ENCODE measurements around the gene CCT2.
A peak's percentile ranks its signal among the peaks of the same experiment; 100 is the strongest.

CCT2 gene

GRCh38 chr12:69608114-69608513 lies 22.9 kb downstream of the CCT2 start:
- TF ChIP-seq GATA1 (IDR thresholded peaks at IDR 0.05; ENCODE audit: low read depth, low read length) (no peak), POLR2A (IDR thresholded peaks at IDR 0.05; ENCODE audit: low read length) (no peak)

GRCh38 chr12:69610126-69610525 lies 24.9 kb downstream of the CCT2 start:
- DNase-seq, result no peak
- TF ChIP-seq POLR2A (IDR thresholded peaks at IDR 0.05; ENCODE audit: low read length) (no peak), GATA1 (IDR thresholded peaks at IDR 0.05; ENCODE audit: low read depth, low read length) (no peak)

More at GRCh38 chr12:69608114-69608513, 22.9 kb downstream of the CCT2 start:
- DNase-seq, result peak; percentile 77 to 78

GRCh38 chr12:69610729-69611128 lies 25.5 kb downstream of the CCT2 start, which contains the start of gene LRRC10:
TSS of gene LRRC10 (minus strand) at chr12:69610907. CDS start at chr12:69610838, 69 bp downstream.
- DNase-seq, result no peak
- no peak for TF ChIP-seq GATA1 (IDR thresholded peaks at IDR 0.05; ENCODE audit: low read depth, low read length)
- no peak for TF ChIP-seq POLR2A (IDR thresholded peaks at IDR 0.05; ENCODE audit: low read length)

- no peak for TF ChIP-seq POLR2A (IDR thresholded peaks at IDR 0.05; ENCODE audit: low read length)
- TF ChIP-seq GATA1 (IDR thresholded peaks at IDR 0.05; ENCODE audit: low read depth, low read length), result no peak
- DNase-seq, result no peak
Measured at GRCh38 chr12:69613351-69613750, 28.1 kb downstream of the CCT2 start.

- no peak for DNase-seq
- TF ChIP-seq POLR2A (IDR thresholded peaks at IDR 0.05; ENCODE audit: low read length) (no peak), GATA1 (IDR thresholded peaks at IDR 0.05; ENCODE audit: low read depth, low read length) (no peak)
Measured at GRCh38 chr12:69616025-69616424, 30.8 kb downstream of the CCT2 start.

GRCh38 chr12:69619050-69619449 lies 33.8 kb downstream of the CCT2 start:
- TF ChIP-seq POLR2A (IDR thresholded peaks at IDR 0.05; ENCODE audit: low read length), result no peak
- no peak for TF ChIP-seq GATA1 (IDR thresholded peaks at IDR 0.05; ENCODE audit: low read depth, low read length)
- DNase-seq, result no peak

GRCh38 chr12:69620077-69620476 lies 34.8 kb downstream of the CCT2 start:
- TF ChIP-seq GATA1 (IDR thresholded peaks at IDR 0.05; ENCODE audit: low read depth, low read length) (no peak), POLR2A (IDR thresholded peaks at IDR 0.05; ENCODE audit: low read length) (no peak)
- peak; percentile 35 to 39 for DNase-seq

GRCh38 chr12:69620921-69621320 lies 35.7 kb downstream of the CCT2 start:
- no peak for TF ChIP-seq GATA1 (IDR thresholded peaks at IDR 0.05; ENCODE audit: low read depth, low read length)
- no peak for TF ChIP-seq POLR2A (IDR thresholded peaks at IDR 0.05; ENCODE audit: low read length)
- peak in 1 of 2 experiments; percentile 31 for DNase-seq

- TF ChIP-seq GATA1 (IDR thresholded peaks at IDR 0.05; ENCODE audit: low read depth, low read length) (no peak), POLR2A (IDR thresholded peaks at IDR 0.05; ENCODE audit: low read length) (no peak)
- DNase-seq, result no peak
Measured at GRCh38 chr12:69621551-69621950, 36.3 kb downstream of the CCT2 start.

- peak; percentile 98 for TF ChIP-seq GATA1 (IDR thresholded peaks at IDR 0.05; ENCODE audit: low read depth, low read length)
- TF ChIP-seq POLR2A (IDR thresholded peaks at IDR 0.05; ENCODE audit: low read length), result peak; percentile 80
- peak; percentile 100 for DNase-seq
Measured at GRCh38 chr12:69623970-69624369, 38.7 kb downstream of the CCT2 start.

GRCh38 chr12:69627501-69627900 lies 42.2 kb downstream of the CCT2 start:
- TF ChIP-seq GATA1 (IDR thresholded peaks at IDR 0.05; ENCODE audit: low read depth, low read length) (no peak), POLR2A (IDR thresholded peaks at IDR 0.05; ENCODE audit: low read length) (no peak)
- DNase-seq, result peak; percentile 46 to 79

GRCh38 chr12:69630191-69630590 lies 44.9 kb downstream of the CCT2 start:
- peak; percentile 42 for DNase-seq
- no peak for TF ChIP-seq GATA1 (IDR thresholded peaks at IDR 0.05; ENCODE audit: low read depth, low read length)
- no peak for TF ChIP-seq POLR2A (IDR thresholded peaks at IDR 0.05; ENCODE audit: low read length)

GRCh38 chr12:69633061-69633460 lies 47.8 kb downstream of the CCT2 start:
- TF ChIP-seq POLR2A (IDR thresholded peaks at IDR 0.05; ENCODE audit: low read length) (no peak), GATA1 (IDR thresholded peaks at IDR 0.05; ENCODE audit: low read depth, low read length) (no peak)
- peak; percentile 40 to 48 for DNase-seq

- peak; percentile 83 to 90 for DNase-seq
- no peak for TF ChIP-seq GATA1 (IDR thresholded peaks at IDR 0.05; ENCODE audit: low read depth, low read length)
- no peak for TF ChIP-seq POLR2A (IDR thresholded peaks at IDR 0.05; ENCODE audit: low read length)
Measured at GRCh38 chr12:69639400-69640016, 54.2 kb downstream of the CCT2 start.

GRCh38 chr12:69641546-69641945 lies 56.3 kb downstream of the CCT2 start:
- TF ChIP-seq GATA1 (IDR thresholded peaks at IDR 0.05; ENCODE audit: low read depth, low read length) (no peak), POLR2A (IDR thresholded peaks at IDR 0.05; ENCODE audit: low read length) (no peak)
- no peak for DNase-seq

Measured in erythroblast (primary cell).